GM12891 (cell line): Measurements from ENCODE around the gene CHODL.

Experiments
- DNase-seq: peaks from one replicate; pipeline ENCODE4 v3.0.0; 2011; ENCODE audit warnings: low spot score; ENCODE audit not compliant: insufficient read length
- FAIRE-seq: peaks from 2 replicates; lab custom pipeline; 2011; peaks lifted over from hg19 to GRCh38; lab: Jason Lieb, UNC
- PAX5 ChIP-seq: IDR thresholded peaks from 2 replicates; pipeline ENCODE4 v1.6.1; 2011; ENCODE audit warnings: low read length, moderate library complexity, mild to moderate bottlenecking; ENCODE audit not compliant: insufficient read depth, severe bottlenecking
- POLR2A ChIP-seq: IDR thresholded peaks from 2 replicates; pipeline ENCODE4 v1.6.1; 2011; ENCODE audit warnings: low read depth, low read length, control low read depth
- POLR2AphosphoS5 ChIP-seq: IDR thresholded peaks from 2 replicates; pipeline ENCODE4 v1.6.1; 2011; ENCODE audit warnings: low read depth, low read length, control low read depth
- POU2F2 ChIP-seq: IDR thresholded peaks from 2 replicates; pipeline ENCODE4 v1.6.1; 2011; ENCODE audit warnings: low read depth, mild to moderate bottlenecking, control low read depth, low read length, moderate library complexity
- SPI1 ChIP-seq: IDR thresholded peaks from 2 replicates; pipeline ENCODE4 v1.6.1; 2011; ENCODE audit warnings: low read depth, low read length, control low read depth
- TAF1 ChIP-seq: IDR thresholded peaks from 2 replicates; pipeline ENCODE4 v1.6.1; 2011; ENCODE audit warnings: low read depth, low read length, control low read depth

Gene CHODL

DNA sequence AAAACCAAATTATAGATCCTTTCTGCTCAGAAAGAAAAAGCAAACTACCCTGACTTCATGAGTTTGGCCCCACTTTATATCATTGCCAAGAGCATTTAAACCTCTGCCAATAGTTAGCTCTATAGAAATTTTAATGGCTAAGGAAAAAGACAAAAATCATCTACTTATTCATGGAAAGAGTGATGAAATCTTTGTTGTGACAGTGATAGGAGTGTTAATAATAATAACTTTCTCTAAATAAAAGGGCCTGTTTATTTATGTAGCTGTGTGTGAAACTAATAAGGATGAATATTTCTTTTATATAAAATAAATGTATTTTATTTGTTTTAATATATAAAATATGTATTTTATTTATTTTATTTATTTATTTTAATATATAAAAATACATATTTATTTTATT is 6.4 kb downstream of the CHODL start:
- no peak for TF ChIP-seq SPI1
- no peak for TF ChIP-seq PAX5
- no peak for TF ChIP-seq POU2F2
- no peak for TF ChIP-seq TAF1
- no peak for TF ChIP-seq POLR2A
- TF ChIP-seq POLR2AphosphoS5: no peak
- FAIRE-seq (no peak), DNase-seq (no peak)

DNA sequence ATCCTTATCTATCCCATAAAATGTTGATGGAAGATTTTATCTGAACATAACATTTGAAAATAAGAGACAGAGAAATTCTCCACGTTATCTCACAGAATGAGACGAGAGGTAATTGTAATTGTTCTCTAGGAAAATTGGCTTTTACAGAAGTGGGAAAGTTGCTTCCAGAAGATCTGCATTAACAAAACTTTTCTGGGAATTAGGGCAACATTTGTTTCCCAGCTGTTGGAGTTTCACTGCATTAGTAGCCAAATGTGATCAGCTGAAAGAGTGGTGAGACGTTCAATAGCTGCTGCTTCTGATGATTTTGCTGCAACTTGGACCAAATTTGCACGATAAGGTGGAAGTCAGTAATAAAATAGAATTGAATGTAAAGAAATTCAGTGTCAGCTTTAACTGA is 7.6 kb downstream of the CHODL start:
- FAIRE-seq (no peak), DNase-seq (no peak)
- TF ChIP-seq PAX5 (no peak), POU2F2 (no peak), POLR2A (no peak), POLR2AphosphoS5 (no peak), TAF1 (no peak), SPI1 (no peak)

DNA sequence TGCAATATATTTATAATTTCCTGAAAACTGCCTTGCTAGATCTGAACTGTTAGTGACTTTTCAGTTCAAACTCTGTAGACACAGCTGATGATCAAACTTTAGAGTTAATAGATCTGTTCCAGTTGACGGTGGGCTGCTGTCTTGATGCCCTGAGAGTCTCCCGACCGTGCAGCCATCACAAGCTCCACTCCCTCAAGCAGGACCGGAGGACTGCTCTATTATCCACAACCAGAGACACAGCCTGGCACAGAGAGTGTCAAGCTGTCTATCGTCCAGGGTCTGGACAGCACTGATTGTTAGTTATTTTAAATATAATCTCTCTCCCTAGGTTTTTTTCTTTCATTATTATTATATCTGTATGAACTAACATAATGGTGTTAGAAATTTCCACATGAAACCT is 8.0 kb downstream of the CHODL start:
- no peak for TF ChIP-seq POLR2AphosphoS5
- TF ChIP-seq TAF1: no peak
- no peak for TF ChIP-seq POU2F2
- no peak for TF ChIP-seq POLR2A
- no peak for TF ChIP-seq SPI1
- TF ChIP-seq PAX5: no peak
- FAIRE-seq (no peak), DNase-seq (no peak)

DNA sequence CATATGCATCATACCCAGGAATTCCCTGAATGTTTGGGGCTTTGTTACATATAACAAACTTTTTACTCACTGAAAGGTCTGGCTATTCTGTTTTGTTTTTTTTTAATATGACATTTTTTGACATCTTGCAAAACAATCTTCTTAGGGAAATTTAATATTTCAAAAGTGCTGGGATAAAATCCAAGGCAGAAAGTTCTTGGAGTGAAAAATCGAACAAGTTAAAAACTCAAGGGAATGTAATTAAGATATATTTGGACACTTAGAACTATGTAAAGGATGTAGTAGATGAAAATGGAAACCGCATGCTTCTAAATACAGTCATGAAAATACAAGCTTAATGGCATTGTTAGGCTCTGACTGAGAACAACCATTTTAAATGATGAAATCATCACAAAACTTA is 8.6 kb downstream of the CHODL start:
- FAIRE-seq (no peak), DNase-seq (no peak)
- TF ChIP-seq POLR2AphosphoS5 (no peak), POLR2A (no peak), SPI1 (no peak), POU2F2 (no peak), PAX5 (no peak), TAF1 (no peak)

DNA sequence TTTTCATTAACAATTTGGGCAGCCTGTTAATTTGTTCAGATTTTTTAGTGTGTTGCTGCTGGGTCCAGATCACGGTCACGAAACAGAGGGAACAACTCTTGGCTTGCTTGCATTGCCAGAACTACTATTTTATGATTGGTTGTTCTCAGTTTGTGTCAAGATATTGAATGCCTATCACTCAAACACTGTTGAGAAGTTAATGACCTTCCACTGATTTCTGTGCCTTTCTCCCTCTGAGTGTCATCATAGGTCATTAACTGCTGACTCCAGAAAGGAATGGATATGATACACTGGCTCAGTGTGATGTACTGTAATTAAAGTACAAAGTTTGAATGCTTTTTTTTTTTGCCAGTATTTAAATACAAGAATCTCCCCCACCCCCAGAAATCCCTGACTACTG is 9.2 kb downstream of the CHODL start:
- no peak for TF ChIP-seq POU2F2
- DNase-seq (no peak), FAIRE-seq (no peak)

DNA sequence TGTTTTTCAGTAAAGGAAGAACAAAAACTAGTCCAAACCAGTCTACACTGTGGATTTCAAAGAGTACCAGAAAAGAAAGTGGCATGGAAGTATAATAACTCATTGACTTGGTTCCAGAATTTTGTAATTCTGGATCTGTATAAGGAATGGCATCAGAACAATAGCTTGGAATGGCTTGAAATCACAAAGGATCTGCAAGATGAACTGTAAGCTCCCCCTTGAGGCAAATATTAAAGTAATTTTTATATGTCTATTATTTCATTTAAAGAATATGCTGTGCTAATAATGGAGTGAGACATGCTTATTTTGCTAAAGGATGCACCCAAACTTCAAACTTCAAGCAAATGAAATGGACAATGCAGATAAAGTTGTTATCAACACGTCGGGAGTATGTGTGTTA is 21.3 kb downstream of the CHODL start:
- no peak for FAIRE-seq
- no peak for DNase-seq

DNA sequence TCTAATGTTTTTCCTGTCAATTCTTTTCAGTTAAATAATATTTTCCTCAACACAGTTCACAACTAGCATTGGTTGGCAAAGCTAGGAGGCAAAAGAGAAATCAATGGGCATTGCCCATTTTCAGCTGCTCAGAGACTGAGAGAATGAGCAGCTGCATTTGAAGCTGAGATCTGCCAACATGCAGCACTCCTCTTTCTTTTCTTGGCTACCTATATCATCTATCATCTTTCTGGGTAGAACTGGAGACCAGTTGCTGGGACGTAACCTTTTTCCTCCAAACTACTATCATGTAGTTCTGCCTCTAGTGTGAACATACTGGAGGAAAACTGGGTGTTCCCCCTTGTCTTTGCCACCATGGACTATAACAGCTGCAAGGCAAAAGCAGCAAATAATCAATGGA is 22.9 kb downstream of the CHODL start:
- TF ChIP-seq POLR2AphosphoS5 (no peak), SPI1 (no peak), PAX5 (no peak), POU2F2 (no peak), TAF1 (no peak), POLR2A (no peak)
- no peak for FAIRE-seq
- no peak for DNase-seq

More for the DNA sequence above, 21.3 kb downstream of the CHODL start:
- no peak for TF ChIP-seq PAX5
- no peak for TF ChIP-seq TAF1
- no peak for TF ChIP-seq SPI1
- TF ChIP-seq POU2F2: no peak
- TF ChIP-seq POLR2AphosphoS5: no peak
- TF ChIP-seq POLR2A: no peak

DNA sequence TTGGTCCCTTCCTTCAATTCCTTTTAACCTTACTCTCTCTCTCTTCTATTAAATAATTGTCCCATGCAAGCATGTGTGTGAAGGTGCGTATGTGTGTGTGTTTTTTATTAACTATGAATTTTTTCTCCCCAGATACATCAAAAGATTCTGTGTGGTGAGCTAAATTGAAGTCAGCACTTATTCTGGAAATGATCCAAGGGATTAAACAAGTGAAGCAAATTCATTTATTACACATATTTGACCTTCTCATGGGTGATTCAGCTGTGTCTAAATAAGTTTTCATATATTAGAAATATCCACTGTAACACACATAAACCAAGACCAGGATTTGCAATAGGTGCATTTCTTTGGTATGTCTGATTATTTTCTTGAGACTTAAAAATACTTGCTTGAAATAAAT is 24.3 kb downstream of the CHODL start:
- TF ChIP-seq PAX5 (no peak), SPI1 (no peak), POLR2AphosphoS5 (no peak), POU2F2 (no peak), POLR2A (no peak), TAF1 (no peak)
- DNase-seq (no peak), FAIRE-seq (no peak)

DNA sequence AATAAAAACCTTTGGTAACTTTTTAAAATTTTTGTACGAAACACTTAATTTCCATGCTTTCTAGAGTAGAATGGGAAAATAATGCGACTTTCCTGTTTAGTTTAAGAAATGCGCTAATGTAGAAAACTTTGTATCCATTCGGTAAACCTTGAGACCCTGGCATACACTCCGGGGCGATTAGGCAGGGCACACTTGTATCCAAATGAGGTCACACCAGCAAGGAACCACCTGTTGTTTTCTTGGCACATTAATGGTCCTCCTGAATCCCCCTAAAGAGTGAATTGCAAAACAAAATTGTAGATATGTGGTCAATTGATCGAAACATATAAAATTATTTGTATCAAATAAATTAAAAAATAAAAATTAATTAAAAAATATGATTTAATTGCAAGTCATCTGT is 25.2 kb downstream of the CHODL start:
- FAIRE-seq (no peak), DNase-seq (no peak)
- TF ChIP-seq SPI1 (no peak), TAF1 (no peak), POU2F2 (no peak), POLR2A (no peak), POLR2AphosphoS5 (no peak), PAX5 (no peak)

DNA sequence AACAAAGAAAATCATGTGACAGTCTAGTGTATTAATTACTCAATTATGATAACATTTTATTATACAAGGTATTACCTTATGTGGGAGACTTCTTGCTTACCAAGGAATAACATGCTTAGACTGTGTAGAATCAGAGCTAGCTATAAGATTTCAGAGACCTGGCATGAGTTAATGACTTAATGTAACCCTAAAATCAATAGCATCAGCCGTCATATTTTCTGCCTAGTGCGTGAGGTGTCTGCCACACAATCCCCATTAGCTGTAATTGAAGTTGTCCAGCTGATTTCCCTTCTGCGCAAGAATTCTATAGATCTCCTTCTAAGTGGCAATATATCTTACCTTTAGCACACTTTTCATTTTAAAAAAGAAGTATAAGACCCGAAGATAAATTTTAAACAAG is 28.8 kb downstream of the CHODL start:
- TF ChIP-seq SPI1 (no peak), POU2F2 (no peak), POLR2AphosphoS5 (no peak), TAF1 (no peak), POLR2A (no peak), PAX5 (no peak)
- DNase-seq (no peak), FAIRE-seq (no peak)
